CD4-positive, alpha-beta T cell (primary cell): Measurements from ENCODE around the gene ZFYVE19. TPM values are rescaled to one million over a fixed set of nuclear protein-coding genes. Genes with fewer than 3 reads are reported as not detected.

Source experiments
- ATAC-seq: fragments of 200-7000 bp; cut with Tn5 transposase; one replicate; pipeline ENCODE4 v1.10.0; 2022; ENCODE audit warnings: mild to moderate bottlenecking; ENCODE audit not compliant: poor library complexity
- CTCF ChIA-PET: fragments of 350-600 bp; sonication (Branson Sonifier 250); formaldehyde crosslinking; loops from one replicate; lab custom pipeline; 2021; ENCODE audit warnings: antibody characterized with exemption, inconsistent platforms; lab: Charles Lee
- POLR2A ChIA-PET: fragments of 350-600 bp; sonication (Branson Sonifier 250); formaldehyde crosslinking; loops from one replicate; lab custom pipeline; 2021; ENCODE audit warnings: antibody characterized with exemption, inconsistent platforms; lab: Charles Lee
- DNase-seq, 14 experiments: peaks; one replicate each; pipeline ENCODE4 v3.0.0-alpha.2; 2013 to 2020; ENCODE audit warnings: mixed read lengths in 2 of 14
- H3K27ac ChIP-seq, 2 donors: one replicate each; pipeline versions ENCODE4 v1.5.1 to v1.7.0; 2013; ENCODE audit warnings: low read length in 2 of 2, low read depth in 1 of 2, mild to moderate bottlenecking in 1 of 2
- H3K27me3 ChIP-seq, 2 experiments: 1 replicate in 1 of 2; 2 replicates in 1 of 2; pipeline versions ENCODE4 v1.6.1 to v1.7.0; 2013; ENCODE audit warnings: low read length in 2 of 2, control low read depth in 1 of 2, mild to moderate bottlenecking in 1 of 2, moderate library complexity in 1 of 2; ENCODE audit not compliant: insufficient read depth in 2 of 2, control insufficient read depth in 1 of 2
- H3K36me3 ChIP-seq: one replicate; pipeline ENCODE4 v1.6.1; 2013; ENCODE audit warnings: low read length, control low read depth; ENCODE audit not compliant: insufficient read depth
- H3K4me1 ChIP-seq: one replicate; pipeline ENCODE4 v1.6.1; 2013; ENCODE audit warnings: low read length, control low read depth; ENCODE audit not compliant: insufficient read depth
- H3K4me3 ChIP-seq: one replicate; pipeline ENCODE4 v1.5.1; 2013; ENCODE audit warnings: mild to moderate bottlenecking, low read length, moderate library complexity
- H3K9me3 ChIP-seq, 2 experiments: 1 replicate in 1 of 2; 2 replicates in 1 of 2; pipeline versions ENCODE4 v1.6.1 to v1.7.0; 2013; ENCODE audit warnings: low read length in 2 of 2, mild to moderate bottlenecking in 2 of 2, control low read depth in 1 of 2, moderate library complexity in 1 of 2; ENCODE audit not compliant: control insufficient read depth in 1 of 2, insufficient read depth in 1 of 2
- H3K27ac Mint-ChIP-seq: one replicate; pipeline ENCODE4 v1.8.0; 2020; ENCODE audit warnings: mixed read lengths
- H3K27me3 Mint-ChIP-seq: one replicate; pipeline ENCODE4 v1.8.0; 2021; ENCODE audit warnings: mixed read lengths
- H3K36me3 Mint-ChIP-seq: one replicate; pipeline ENCODE4 v1.8.0; 2021; ENCODE audit warnings: low read depth, mixed read lengths
- H3K4me1 Mint-ChIP-seq: one replicate; pipeline ENCODE4 v1.8.0; 2021; ENCODE audit warnings: low read depth, mixed read lengths
- H3K4me3 Mint-ChIP-seq: one replicate; pipeline ENCODE4 v1.8.0; 2020; ENCODE audit warnings: mild to moderate bottlenecking, mixed read lengths
- H3K9me3 Mint-ChIP-seq: one replicate; pipeline ENCODE4 v1.8.0; 2020; ENCODE audit warnings: mixed read lengths
- CTCF ChIP-seq: fragments of 200-600 bp; IDR thresholded peaks from one replicate; pipeline ENCODE4 v1.8.0; 2022; ENCODE audit warnings: antibody characterized with exemption, mild to moderate bottlenecking
- intact Hi-C, 2 experiments: fragments of 100-400 bp; cut with DNase I in 1 of 2; cut with micrococcal nuclease in 1 of 2; formaldehyde crosslinking; loops; one replicate each; pipeline versions ENCODE4 v1.15.1 to v1.9.0; 2023 to 2025; cut with DNase I, micrococcal nuclease
- total RNA-seq, 174 experiments: library from RNA in 2 of 174; stranded (reverse) in 2 of 174; gene quantifications; one replicate each; pipeline ENCODE4 v1.2.3 and lab custom pipeline; 2021 to 2026

Gene ZFYVE19
- total RNA-seq, 2 experiments from 2014 or later: 12.0 to 13.0 TPM

- ChIA-PET CTCF (no interaction called here), POLR2A (interaction anchor here (1.2 kb wide), 1 partner anchor 11 kb away, joined by 3 read pairs; no protein-coding TSS in a partner anchor)
- Mint-ChIP-seq H3K4me3 (no peak overlapping the region), H3K27me3 (no peaks in the 10 kb centered on the region), H3K4me1 (peaks cover 7% of the 10 kb centered on the region), H3K36me3 (no peaks in the 10 kb centered on the region), H3K9me3 (no peaks in the 10 kb centered on the region), H3K27ac (no peak overlapping the region)
- peaks cover 2% of the 10 kb centered on the region for H3K36me3 ChIP-seq
- DNase-seq (no peak), ATAC-seq (no peak)
- intact Hi-C loops: no loop called here
- no peaks in the 10 kb centered on the region for H3K27me3 ChIP-seq
- H3K4me3 ChIP-seq: no peak overlapping the region
- TF ChIP-seq CTCF: no peak
- H3K4me1 ChIP-seq: peaks cover 8% of the 10 kb centered on the region
- H3K27ac ChIP-seq: no peak overlapping the region
- H3K9me3 ChIP-seq: peaks cover 0 to 3% of the 10 kb centered on the region in 2 experiments
Observed at GRCh38 chr15:40853241-40853890, 46.5 kb downstream of the ZFYVE19 start.

- POLR2A ChIA-PET: no interaction called here
- no peak for TF ChIP-seq CTCF
- peaks cover 0 to 3% of the 10 kb centered on the region in 2 experiments for H3K9me3 ChIP-seq
- no peak for DNase-seq
- no peaks in the 10 kb centered on the region for H3K9me3 Mint-ChIP-seq
- H3K27ac Mint-ChIP-seq: no peak overlapping the region
- no peaks in the 10 kb centered on the region for H3K27me3 Mint-ChIP-seq
- CTCF ChIA-PET: no interaction called here
- no peaks in the 10 kb centered on the region for H3K27me3 ChIP-seq
- H3K4me1 Mint-ChIP-seq: peaks cover 10% of the 10 kb centered on the region
- intact Hi-C loops: no loop called here
- no peak overlapping the region for H3K27ac ChIP-seq
- no peaks in the 10 kb centered on the region for H3K36me3 Mint-ChIP-seq
- no peak for ATAC-seq
- H3K4me3 Mint-ChIP-seq: no peak overlapping the region
- H3K4me3 ChIP-seq: no peak overlapping the region
- peaks cover 13% of the 10 kb centered on the region for H3K4me1 ChIP-seq
- peaks cover 2% of the 10 kb centered on the region for H3K36me3 ChIP-seq
Observed at GRCh38 chr15:40854161-40854560, 47.3 kb downstream of the ZFYVE19 start.

GRCh38 chr15:40855706-40856234, 48.9 kb downstream of the ZFYVE19 start:
- no peaks in the 10 kb centered on the region for H3K36me3 Mint-ChIP-seq

More at GRCh38 chr15:40855706-40856234, 48.9 kb downstream of the ZFYVE19 start:
- DNase-seq: no peak
- no peak for ATAC-seq
- Histone ChIP-seq H3K4me1 (peaks cover 18% of the 10 kb centered on the region), H3K27ac (no peak overlapping the region), H3K36me3 (peaks cover 2% of the 10 kb centered on the region), H3K27me3 (no peaks in the 10 kb centered on the region), H3K4me3 (no peak overlapping the region), H3K9me3 (peaks cover 0 to 3% of the 10 kb centered on the region in 2 experiments)
- peaks cover 14% of the 10 kb centered on the region for H3K4me1 Mint-ChIP-seq
- H3K9me3 Mint-ChIP-seq: no peaks in the 10 kb centered on the region
- H3K27ac Mint-ChIP-seq: no peak overlapping the region
- ChIA-PET CTCF (interaction anchor here (5.3 to 6.1 kb wide), 2 partner anchors 34 to 40 kb away, joined by 54 to 135 read pairs; partner anchors contain the start of gene VPS18), POLR2A (no interaction called here)
- no peaks in the 10 kb centered on the region for H3K27me3 Mint-ChIP-seq
- no peak overlapping the region for H3K4me3 Mint-ChIP-seq
- no peak for TF ChIP-seq CTCF
- intact Hi-C loops: no loop called here
